ENCODE measurements around the gene ALDH8A1.

Gene ALDH8A1

GRCh38 chr6:134974370-134974769 is 24.5 kb upstream of the ALDH8A1 start:
- no peaks in the 10 kb centered on the region for H3K4me1 Mint-ChIP-seq
- H3K4me3 Mint-ChIP-seq = no peak overlapping the region
- H3K9me3 Mint-ChIP-seq = peaks cover 14% of the 10 kb centered on the region
- H3K36me3 Mint-ChIP-seq (ENCODE audit: low read depth) = peaks cover 61% of the 10 kb centered on the region
- no peaks in the 10 kb centered on the region for H3K27me3 Mint-ChIP-seq (ENCODE audit: low read depth)
- no peak overlapping the region for H3K27ac Mint-ChIP-seq
- no peak for TF ChIP-seq CTCF (IDR thresholded peaks at IDR 0.05; ENCODE audit: unreplicated experiment in 3 of 3)

DNA sequence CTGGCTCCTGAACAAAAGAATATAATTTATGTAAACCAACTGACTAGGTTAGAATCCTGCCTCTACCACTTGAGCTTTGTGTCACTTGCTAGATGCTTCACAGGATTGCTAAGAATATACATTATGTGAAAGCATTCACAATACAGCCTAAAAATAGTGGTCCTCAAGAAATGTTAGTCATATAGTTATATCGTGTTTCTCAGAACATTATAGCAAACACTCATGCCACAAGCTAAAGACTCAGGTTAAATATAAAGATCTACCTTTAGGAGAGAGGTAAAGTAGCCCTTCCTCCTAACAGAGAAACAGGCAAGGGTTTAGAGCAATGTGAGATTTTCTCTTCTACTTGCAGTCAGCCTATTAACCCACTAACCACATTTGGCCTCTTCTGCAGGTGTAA is 17.8 kb upstream of the ALDH8A1 start:
- Mint-ChIP-seq H3K27me3 (ENCODE audit: low read depth) (no peaks in the 10 kb centered on the region), H3K27ac (no peak overlapping the region), H3K36me3 (ENCODE audit: low read depth) (peaks cover 45% of the 10 kb centered on the region), H3K9me3 (no peaks in the 10 kb centered on the region), H3K4me3 (no peak overlapping the region), H3K4me1 (no peaks in the 10 kb centered on the region)
- no peak for TF ChIP-seq CTCF (IDR thresholded peaks at IDR 0.05; ENCODE audit: unreplicated experiment in 3 of 3)

DNA sequence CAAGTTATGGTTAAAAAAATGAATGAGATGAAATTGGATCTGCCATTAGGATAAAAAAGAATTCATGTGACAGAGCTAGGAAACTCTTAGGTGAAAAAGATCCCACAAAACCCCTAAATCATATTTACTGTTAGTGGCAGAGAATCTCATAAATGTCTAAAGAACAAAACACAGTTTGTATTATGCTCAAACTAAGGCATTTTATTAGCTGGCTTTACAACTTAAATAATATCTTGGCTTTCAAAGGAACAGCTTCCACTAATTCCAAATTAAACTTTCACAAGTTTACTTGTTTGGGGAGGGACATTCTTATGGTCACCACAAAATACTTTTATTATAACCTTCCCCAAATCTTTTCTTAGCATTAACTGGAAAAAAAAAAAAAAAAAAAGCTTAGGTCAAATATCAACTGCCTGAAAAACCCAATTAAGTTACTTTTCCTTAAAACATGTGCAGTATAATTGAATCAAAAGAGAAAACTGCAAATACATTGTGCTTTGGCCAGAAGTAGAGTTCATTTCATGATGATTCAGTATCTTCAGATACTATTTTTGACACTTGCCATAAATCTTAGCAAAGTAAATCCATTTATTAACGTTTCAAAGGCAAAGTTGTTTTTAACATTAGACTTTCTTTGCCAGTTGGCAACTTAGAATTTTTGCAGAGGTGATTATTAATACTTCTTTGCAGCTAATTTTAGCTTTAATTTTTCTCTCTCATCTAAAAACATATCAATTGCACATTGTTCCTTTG is 14.7 kb upstream of the ALDH8A1 start:
- no peak overlapping the region for H3K27ac Mint-ChIP-seq
- H3K27me3 Mint-ChIP-seq (ENCODE audit: low read depth) = no peaks in the 10 kb centered on the region
- no peaks in the 10 kb centered on the region for H3K4me1 Mint-ChIP-seq
- peaks cover 17% of the 10 kb centered on the region for H3K9me3 Mint-ChIP-seq
- H3K36me3 Mint-ChIP-seq (ENCODE audit: low read depth) = peaks cover 70% of the 10 kb centered on the region
- no peak for TF ChIP-seq CTCF (IDR thresholded peaks at IDR 0.05; ENCODE audit: unreplicated experiment in 3 of 3)
- H3K4me3 Mint-ChIP-seq = no peak overlapping the region

GRCh38 chr6:134962421-134962820 is 12.5 kb upstream of the ALDH8A1 start:
- no peak overlapping the region for H3K27ac Mint-ChIP-seq
- TF ChIP-seq CTCF (IDR thresholded peaks at IDR 0.05; ENCODE audit: unreplicated experiment in 3 of 3) = no peak
- H3K36me3 Mint-ChIP-seq (ENCODE audit: low read depth) = peaks cover 71% of the 10 kb centered on the region
- H3K4me3 Mint-ChIP-seq = no peak overlapping the region
- H3K27me3 Mint-ChIP-seq (ENCODE audit: low read depth) = no peaks in the 10 kb centered on the region
- H3K4me1 Mint-ChIP-seq = no peaks in the 10 kb centered on the region
- peaks cover 27% of the 10 kb centered on the region for H3K9me3 Mint-ChIP-seq

GRCh38 chr6:134961366-134961765 is 11.5 kb upstream of the ALDH8A1 start:
- Mint-ChIP-seq H3K36me3 (ENCODE audit: low read depth) (peaks cover 71% of the 10 kb centered on the region), H3K27ac (no peak overlapping the region), H3K4me1 (no peaks in the 10 kb centered on the region), H3K27me3 (ENCODE audit: low read depth) (no peaks in the 10 kb centered on the region), H3K4me3 (no peak overlapping the region), H3K9me3 (peaks cover 27% of the 10 kb centered on the region)
- no peak for TF ChIP-seq CTCF (IDR thresholded peaks at IDR 0.05; ENCODE audit: unreplicated experiment in 3 of 3)

- Mint-ChIP-seq H3K4me1 (no peaks in the 10 kb centered on the region), H3K27ac (no peak overlapping the region), H3K27me3 (ENCODE audit: low read depth) (no peaks in the 10 kb centered on the region), H3K4me3 (no peak overlapping the region), H3K9me3 (peaks cover 27% of the 10 kb centered on the region), H3K36me3 (ENCODE audit: low read depth) (peaks cover 65% of the 10 kb centered on the region)
- no peak for TF ChIP-seq CTCF (IDR thresholded peaks at IDR 0.05; ENCODE audit: unreplicated experiment in 3 of 3)
Measured at GRCh38 chr6:134959603-134960002, 9.7 kb upstream of the ALDH8A1 start.

Measured in nephron (organoid).